NCI-H226 (cell line): ENCODE results near the gene SPTBN2.

ENCODE experiments used
- DNase-seq: peaks from one replicate; pipeline ENCODE4 v3.0.0-alpha.2; 2015

The SPTBN2 gene

DNA sequence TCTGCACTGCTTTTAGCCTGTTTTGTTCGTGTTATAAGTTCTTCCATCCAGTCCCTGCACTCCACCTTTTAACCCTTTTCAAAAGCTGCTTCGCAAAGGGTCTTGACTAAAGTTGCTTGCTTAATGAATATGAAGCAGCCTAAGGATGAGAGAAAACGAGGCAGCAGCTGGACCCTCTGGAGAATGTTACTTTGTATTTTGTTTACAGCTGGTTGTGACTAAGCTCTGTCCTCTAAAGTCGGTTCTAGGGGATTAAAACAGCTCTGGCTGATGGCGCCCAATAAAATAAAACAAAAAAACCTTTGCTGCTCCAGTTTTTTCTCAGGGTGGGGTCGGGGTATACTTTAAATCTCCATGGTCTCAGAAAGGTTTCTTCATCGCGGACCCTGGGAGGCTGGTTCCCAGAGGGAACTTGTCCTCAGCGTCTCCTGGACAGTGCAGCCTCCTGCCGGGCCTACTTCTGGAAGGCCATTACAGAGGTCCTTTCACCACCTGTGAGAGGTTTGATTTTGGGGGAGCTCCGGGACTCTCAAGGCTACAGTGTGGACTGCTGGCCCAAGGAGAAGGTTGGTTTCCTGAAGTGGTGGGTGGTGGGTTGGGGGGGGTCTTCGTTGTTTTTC is 91.3 kb downstream of the SPTBN2 start:
- no peak for DNase-seq

DNA sequence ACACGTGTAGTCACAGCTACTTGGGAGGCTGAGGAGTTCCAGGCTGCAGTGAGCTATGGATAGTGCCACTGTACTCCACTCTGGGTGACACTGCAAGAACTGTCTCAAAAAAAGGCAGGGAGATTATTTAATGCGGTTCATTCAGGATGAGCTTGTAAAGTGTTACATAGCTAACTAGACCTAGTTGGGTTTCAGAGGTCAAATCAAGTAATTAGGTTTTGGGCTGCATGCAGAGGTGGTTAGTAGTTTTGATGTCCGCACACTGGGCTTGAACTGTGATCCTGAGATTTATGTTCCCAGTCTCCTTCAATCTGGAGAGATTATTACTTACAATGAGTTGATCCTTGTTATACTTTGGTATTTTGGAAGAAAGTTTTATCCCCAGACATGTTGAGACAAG is 92.6 kb downstream of the SPTBN2 start:
- no peak for DNase-seq
